GM13977 (cell line): ENCODE data around the gene TMEM38A.

Experiments used
- DNase-seq: peaks from one replicate; pipeline ENCODE4 v3.0.0; 2012; ENCODE audit warnings: low spot score
- in situ Hi-C: fragments of 300-500 bp; cut with MboI; formaldehyde crosslinking; loops from one replicate; pipeline ENCODE4 v1.12.0; 2022; ENCODE audit warnings: low sequenced_read_pairs, low pct_unique_long_range_greater_than_20kb, mixed read lengths, inconsistent platforms; ENCODE audit not compliant: unreplicated experiment
- TF ChIP-seq, protein P1 (sequence below): IDR thresholded peaks from 2 replicates; pipeline ENCODE4 v1.5.1; 2012; ENCODE audit warnings: mild to moderate bottlenecking, control low read depth; ENCODE audit not compliant: insufficient read depth; ENCODE audit errors: extremely low read depth, missing control alignments

The TMEM38A gene

DNA sequence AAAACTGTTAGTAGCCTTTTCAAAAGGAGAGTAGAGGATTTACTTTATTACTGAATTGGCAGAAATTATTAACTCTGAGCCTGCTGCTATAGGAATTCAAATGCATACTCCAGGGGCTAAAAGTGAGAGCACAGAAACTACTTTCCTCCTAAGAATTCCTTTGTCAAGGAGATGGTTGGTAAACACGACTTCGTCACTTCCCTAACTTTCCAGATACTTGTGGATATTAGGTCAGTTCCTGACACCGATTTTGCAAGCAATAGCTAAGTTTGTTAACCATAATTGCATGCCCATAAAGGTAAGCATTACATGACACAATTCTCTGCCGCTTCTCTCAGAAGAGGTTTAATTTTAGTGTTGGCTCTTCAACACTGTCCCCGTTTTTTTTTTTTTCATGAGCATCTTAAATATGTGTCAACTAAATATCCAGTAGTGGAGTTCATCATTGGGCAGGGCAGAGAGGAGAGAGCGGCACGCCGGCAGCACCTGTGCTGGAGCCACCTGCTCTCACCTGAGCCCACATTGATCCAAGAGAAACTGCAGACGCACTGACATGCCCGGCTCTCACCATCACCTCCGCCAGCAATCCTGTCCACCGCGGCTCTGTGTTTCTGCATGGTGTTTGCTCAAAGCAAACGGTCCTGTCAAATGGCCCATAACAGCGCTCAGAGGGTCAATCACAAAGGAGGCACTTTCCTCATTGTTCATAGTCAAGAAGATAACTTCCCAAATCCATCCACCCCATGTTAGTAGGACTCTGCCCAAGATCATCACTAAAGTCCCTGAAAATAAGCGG is 35.6 kb upstream of the TMEM38A start:
- DNase-seq = no peak
- in situ Hi-C loops = no loop called here
- TF ChIP-seq, protein P1, sequence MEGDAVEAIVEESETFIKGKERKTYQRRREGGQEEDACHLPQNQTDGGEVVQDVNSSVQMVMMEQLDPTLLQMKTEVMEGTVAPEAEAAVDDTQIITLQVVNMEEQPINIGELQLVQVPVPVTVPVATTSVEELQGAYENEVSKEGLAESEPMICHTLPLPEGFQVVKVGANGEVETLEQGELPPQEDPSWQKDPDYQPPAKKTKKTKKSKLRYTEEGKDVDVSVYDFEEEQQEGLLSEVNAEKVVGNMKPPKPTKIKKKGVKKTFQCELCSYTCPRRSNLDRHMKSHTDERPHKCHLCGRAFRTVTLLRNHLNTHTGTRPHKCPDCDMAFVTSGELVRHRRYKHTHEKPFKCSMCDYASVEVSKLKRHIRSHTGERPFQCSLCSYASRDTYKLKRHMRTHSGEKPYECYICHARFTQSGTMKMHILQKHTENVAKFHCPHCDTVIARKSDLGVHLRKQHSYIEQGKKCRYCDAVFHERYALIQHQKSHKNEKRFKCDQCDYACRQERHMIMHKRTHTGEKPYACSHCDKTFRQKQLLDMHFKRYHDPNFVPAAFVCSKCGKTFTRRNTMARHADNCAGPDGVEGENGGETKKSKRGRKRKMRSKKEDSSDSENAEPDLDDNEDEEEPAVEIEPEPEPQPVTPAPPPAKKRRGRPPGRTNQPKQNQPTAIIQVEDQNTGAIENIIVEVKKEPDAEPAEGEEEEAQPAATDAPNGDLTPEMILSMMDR = no peak

DNA sequence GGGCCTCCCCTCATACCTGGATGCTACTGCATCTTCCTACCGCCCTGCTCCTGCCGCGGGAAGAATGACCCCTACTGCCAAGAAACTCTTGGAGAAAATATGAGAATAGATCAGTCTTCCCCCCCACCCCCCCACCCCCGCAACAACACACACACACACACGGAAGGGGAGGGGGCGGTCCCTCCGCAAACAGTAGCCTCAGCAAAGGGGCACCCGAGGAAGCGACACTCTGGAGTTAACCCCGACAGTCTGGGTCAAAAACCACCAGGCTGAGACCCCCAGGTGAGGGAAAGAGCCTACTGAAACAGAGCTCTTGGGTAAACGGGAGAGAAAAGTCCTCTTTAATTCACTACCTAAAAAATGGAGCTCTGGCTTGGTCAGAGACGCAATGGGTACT is 34.1 kb upstream of the TMEM38A start:
- in situ Hi-C loops = no loop called here
- TF ChIP-seq, protein P1 = no peak
- DNase-seq = no peak

DNA sequence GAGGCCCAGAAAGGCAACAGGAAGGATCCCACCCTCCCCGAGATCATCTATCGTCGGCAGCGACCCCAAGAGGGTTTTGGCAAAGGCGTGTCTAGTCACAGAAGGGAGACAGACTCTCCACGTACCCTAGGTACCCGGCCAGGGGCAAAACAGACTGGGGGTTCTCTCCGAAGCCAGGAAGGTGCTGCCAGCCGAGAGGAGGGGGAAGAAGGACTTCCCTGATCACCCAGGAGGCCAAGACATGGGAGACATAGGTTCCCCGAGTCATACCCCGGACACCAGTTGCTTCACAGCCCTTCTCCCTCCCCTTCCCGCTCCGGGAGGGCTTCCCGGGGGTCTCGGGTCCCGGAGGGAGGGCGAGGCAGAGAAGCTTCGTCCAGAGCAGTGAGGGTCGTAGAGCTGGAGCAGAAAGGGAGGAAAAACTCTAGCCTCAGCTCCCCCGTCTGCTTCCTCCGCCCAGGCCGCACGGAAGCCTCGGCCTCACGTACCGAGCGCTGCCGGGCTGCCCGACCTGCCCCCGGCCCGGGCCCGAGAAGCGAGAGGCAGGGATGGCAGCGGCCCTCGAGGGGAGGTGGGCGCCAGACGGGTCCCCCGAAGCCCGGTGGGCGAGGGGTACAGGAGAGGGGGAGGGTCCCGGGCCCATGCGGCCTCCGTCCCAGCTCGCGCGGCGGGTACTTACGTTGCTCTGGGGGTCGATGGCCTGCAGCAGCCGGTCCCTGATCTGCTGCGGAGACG is 33.6 kb upstream of the TMEM38A start:
- DNase-seq = no peak
- in situ Hi-C loops = no loop called here
- TF ChIP-seq, protein P1 = peak; percentile 8

DNA sequence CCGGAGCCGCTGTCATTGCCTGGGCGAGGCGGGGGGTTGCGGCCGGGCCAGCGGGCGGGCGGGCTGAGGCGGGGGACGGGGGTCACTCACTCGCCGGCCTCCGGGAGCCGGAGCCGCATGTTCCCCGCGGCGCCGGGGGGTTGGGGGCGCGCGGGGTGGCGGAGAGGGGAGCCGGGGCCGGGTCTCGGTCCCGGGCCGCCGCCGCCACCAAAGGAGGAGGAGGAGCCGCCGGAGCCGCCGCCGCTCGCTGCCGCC is 33.1 kb upstream of the TMEM38A start:
- in situ Hi-C loops = no loop called here
- DNase-seq = no peak
- TF ChIP-seq, protein P1 = no peak

DNA sequence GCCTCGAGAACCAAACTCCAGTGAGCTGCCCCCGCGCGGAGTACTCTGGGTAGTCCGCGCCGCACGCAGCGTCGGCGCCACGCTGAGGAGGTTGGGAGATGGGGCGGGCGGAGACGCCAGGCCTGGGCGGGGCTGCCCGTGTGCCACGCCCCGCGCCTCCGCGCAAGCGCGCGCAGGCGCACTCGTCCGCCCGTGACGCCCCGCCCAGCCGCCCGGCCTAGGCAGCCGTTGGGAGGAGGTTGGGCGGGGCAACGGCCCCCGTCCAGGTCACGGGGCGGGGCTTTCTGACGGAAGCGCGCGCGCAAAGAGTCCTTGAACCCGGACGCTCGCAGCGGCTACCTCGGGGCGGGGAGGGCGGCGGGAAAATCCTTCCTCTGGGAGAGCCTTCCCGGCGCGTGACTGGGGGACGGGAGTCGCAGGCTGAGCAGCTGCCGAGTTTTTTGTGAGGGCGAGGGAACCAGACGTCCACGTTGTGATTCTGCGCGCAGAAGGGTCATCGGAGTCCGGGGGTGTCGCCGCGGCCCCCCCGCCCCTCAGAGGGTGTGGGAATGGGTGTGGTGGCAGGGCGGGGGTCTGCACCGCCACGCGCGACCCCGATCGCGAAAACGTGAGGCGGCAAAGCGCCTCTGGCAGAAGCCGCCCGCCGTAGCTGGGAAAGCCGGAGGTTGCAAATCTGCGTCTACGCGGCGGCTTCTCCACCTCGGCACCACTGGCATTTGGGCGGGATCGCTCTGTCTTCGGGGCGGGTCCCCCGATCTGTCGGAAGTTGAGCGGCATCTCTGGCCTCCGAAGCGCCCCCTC is 32.6 kb upstream of the TMEM38A start, which contains the start of gene MED26:
Gene MED26 (minus strand): TSS at position 22 of the 801 bp plus-strand sequence. CDS start 261 bp downstream, outside the sequence.
- DNase-seq = peak; percentile 99
- in situ Hi-C loops = no loop called here
- TF ChIP-seq, protein P1 = no peak

DNA sequence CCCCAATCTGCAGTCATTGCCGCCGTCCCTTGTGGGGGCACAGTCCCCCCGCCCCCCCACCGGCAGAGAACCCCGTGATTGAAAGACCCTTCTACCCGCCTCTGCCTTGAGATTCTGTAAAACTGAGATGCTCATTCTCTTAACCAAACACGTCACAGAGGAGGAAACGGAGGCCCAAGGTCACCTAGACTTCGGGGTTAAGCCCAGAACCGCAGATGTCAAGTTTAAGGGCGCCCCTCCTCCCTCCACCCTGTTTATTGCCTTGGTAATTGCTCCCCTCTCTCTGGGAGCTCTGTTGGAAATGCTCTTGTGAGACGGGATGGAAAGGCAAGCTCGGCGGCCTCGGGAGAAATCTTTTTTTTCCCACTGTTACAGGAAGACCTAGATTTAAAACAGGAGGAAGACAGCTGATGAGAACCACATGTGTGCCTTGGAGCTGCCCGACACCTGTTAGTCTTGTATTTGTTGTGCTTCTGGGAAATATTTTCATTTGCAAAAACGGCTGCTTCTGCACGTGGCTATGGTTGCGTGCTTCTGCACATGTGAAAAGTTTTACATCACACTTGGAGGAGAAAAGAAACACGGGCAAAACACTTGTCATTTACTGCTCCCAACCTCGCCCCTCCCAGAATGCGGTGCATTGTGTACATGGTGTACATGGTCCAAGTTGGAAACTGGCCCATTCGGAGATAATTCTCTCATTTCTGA is 31.8 kb upstream of the TMEM38A start:
- TF ChIP-seq, protein P1 = no peak
- DNase-seq = peak; percentile 45
- in situ Hi-C loops = no loop called here
